IMR-90 (cell line): Measurements from ENCODE around the gene STX8. TPM values are rescaled to one million over a fixed set of nuclear protein-coding genes. Genes with fewer than 3 reads are reported as not detected.

Experiments
- ATAC-seq: fragments of 200-7000 bp; cut with Tn5 transposase; 2 replicates; pipeline ENCODE4 v1.9.1; 2020; ENCODE audit warnings: low read depth, mild to moderate bottlenecking, moderate library complexity
- BruUV-seq: library from RNA; stranded (reverse); fragments of 400-500 nt; replicated peaks from 2 replicates; lab custom pipeline; 2021; lab: Mats Ljungman, UMichigan
- CTCF ChIA-PET: fragments of 300-600 bp; formaldehyde crosslinking; extraction: SDS; loops from one replicate; lab custom pipeline; 2021; ENCODE audit warnings: antibody characterized with exemption; lab: Yijun Ruan, JAX
- POLR2A ChIA-PET: fragments of 300-600 bp; sonication (Branson Sonifier 250); formaldehyde crosslinking; loops from one replicate; lab custom pipeline; 2022; ENCODE audit warnings: antibody characterized with exemption; ENCODE audit not compliant: unreplicated experiment; lab: Charles Lee
- DNase-seq: peaks from one replicate; pipeline ENCODE4 v3.0.0; 2013
- H2AFZ ChIP-seq: replicated peaks from 2 replicates; pipeline ENCODE3; 2013; ENCODE audit warnings: low read length, mild to moderate bottlenecking; ENCODE audit not compliant: poor library complexity
- H2AK5ac ChIP-seq: 2 replicates; pipeline ENCODE4 v1.6.1; 2013; ENCODE audit warnings: low read depth, low read length, inconsistent platforms
- H2AK9ac ChIP-seq: replicated peaks from 2 replicates; pipeline ENCODE3; 2013; ENCODE audit warnings: mild to moderate bottlenecking, low read depth, low read length, moderate library complexity; ENCODE audit not compliant: poor library complexity
- H2BK120ac ChIP-seq: 2 replicates; pipeline ENCODE4 v1.6.1; 2013; ENCODE audit warnings: low read depth, low read length, inconsistent platforms
- H2BK15ac ChIP-seq: 3 replicates; pipeline ENCODE4 v1.6.1; 2013; ENCODE audit warnings: low read depth, low read length, inconsistent platforms
- H2BK20ac ChIP-seq: 2 replicates; pipeline ENCODE4 v1.6.1; 2013; ENCODE audit warnings: low read depth, mild to moderate bottlenecking, inconsistent platforms, low read length, moderate library complexity
- H2BK5ac ChIP-seq: 2 replicates; pipeline ENCODE4 v1.6.1; 2013; ENCODE audit warnings: mild to moderate bottlenecking, low read depth, low read length, inconsistent platforms; ENCODE audit not compliant: poor library complexity, severe bottlenecking
- H3K14ac ChIP-seq: replicated peaks from 2 replicates; pipeline ENCODE4 v1.6.1; 2013; ENCODE audit warnings: low read depth, low read length, inconsistent platforms
- H3K18ac ChIP-seq: 2 replicates; pipeline ENCODE4 v1.6.1; 2013; ENCODE audit warnings: low read depth, low read length, control low read depth
- H3K23ac ChIP-seq: 2 replicates; pipeline ENCODE4 v1.6.1; 2013; ENCODE audit warnings: low read depth, low read length, inconsistent platforms
- H3K27ac ChIP-seq: 2 replicates; pipeline ENCODE4 v1.5.1; 2013; ENCODE audit warnings: mild to moderate bottlenecking, control low read depth, low read length; ENCODE audit not compliant: insufficient read depth
- H3K27me3 ChIP-seq: 2 replicates; pipeline ENCODE4 v1.6.1; 2013; ENCODE audit warnings: low read length; ENCODE audit not compliant: control insufficient read depth, insufficient read depth
- H3K36me3 ChIP-seq: 2 replicates; pipeline ENCODE4 v1.6.1; 2013; ENCODE audit warnings: low read length, mixed read lengths; ENCODE audit not compliant: control insufficient read depth, insufficient read depth
- H3K4ac ChIP-seq: 2 replicates; pipeline ENCODE4 v1.6.1; 2013; ENCODE audit warnings: low read depth, low read length, inconsistent platforms
- H3K4me1 ChIP-seq: 2 replicates; pipeline ENCODE4 v1.6.1; 2013; ENCODE audit warnings: low read length, mixed read lengths; ENCODE audit not compliant: control insufficient read depth, insufficient read depth
- H3K4me2 ChIP-seq: 2 replicates; pipeline ENCODE4 v1.6.1; 2013; ENCODE audit warnings: low read depth, mild to moderate bottlenecking, control low read depth, low read length, moderate library complexity
- H3K4me3 ChIP-seq: 2 replicates; pipeline ENCODE4 v1.5.1; 2013; ENCODE audit warnings: low read depth, mild to moderate bottlenecking, control low read depth, low read length, moderate library complexity; ENCODE audit not compliant: insufficient read depth
- H3K56ac ChIP-seq: 2 replicates; pipeline ENCODE4 v1.6.1; 2013; ENCODE audit warnings: low read length, inconsistent platforms; ENCODE audit not compliant: insufficient read depth; ENCODE audit errors: extremely low read depth
- H3K79me1 ChIP-seq, 2 experiments: 2 replicates each; pipeline ENCODE4 v1.6.1; 2013; ENCODE audit warnings: low read length in 2 of 2, inconsistent platforms in 1 of 2, low read depth in 1 of 2
- H3K9ac ChIP-seq: 2 replicates; pipeline ENCODE4 v1.6.1; 2013; ENCODE audit warnings: low read depth, low read length, control low read depth
- H3K9me1 ChIP-seq: 2 replicates; pipeline ENCODE4 v1.6.1; 2013; ENCODE audit warnings: low read length, inconsistent platforms; ENCODE audit not compliant: insufficient read depth
- H3K9me3 ChIP-seq: 2 replicates; pipeline ENCODE4 v1.6.1; 2013; ENCODE audit warnings: low read length; ENCODE audit not compliant: control insufficient read depth, insufficient read depth
- H4K20me1 ChIP-seq: 2 replicates; pipeline ENCODE4 v1.6.1; 2013; ENCODE audit warnings: low read length, inconsistent platforms; ENCODE audit not compliant: insufficient read depth
- H4K5ac ChIP-seq: 2 replicates; pipeline ENCODE4 v1.6.1; 2013; ENCODE audit warnings: mild to moderate bottlenecking, low read depth, low read length, control low read depth
- H4K8ac ChIP-seq, 2 experiments: 2 replicates each; pipeline ENCODE4 v1.6.1; 2013; ENCODE audit warnings: low read depth in 2 of 2, low read length in 2 of 2, control low read depth in 1 of 2, inconsistent platforms in 1 of 2
- H4K91ac ChIP-seq: 2 replicates; pipeline ENCODE4 v1.6.1; 2013; ENCODE audit warnings: low read depth, low read length, inconsistent platforms; ENCODE audit not compliant: insufficient read depth
- FOS ChIP-seq: fragments of 150-350 bp; IDR thresholded peaks from 2 replicates; pipeline ENCODE4 v1.6.1; 2016; ENCODE audit warnings: low read depth, low read length
- MAFK ChIP-seq: IDR thresholded peaks from 2 replicates; pipeline ENCODE4 v1.6.1; 2012; ENCODE audit warnings: low read depth, low read length, improper control_type of control experiment
- NFE2L2 ChIP-seq: fragments of 150-350 bp; IDR thresholded peaks from 2 replicates; pipeline ENCODE4 v1.6.1; 2016; ENCODE audit warnings: low read depth, mild to moderate bottlenecking, low read length
- POLR2A ChIP-seq: IDR thresholded peaks from 2 replicates; pipeline ENCODE4 v1.6.1; 2012; ENCODE audit warnings: mild to moderate bottlenecking, low read depth, low read length
- RAD21 ChIP-seq: IDR thresholded peaks from 2 replicates; pipeline ENCODE4 v1.6.1; 2012; ENCODE audit warnings: low read length, improper control_type of control experiment
- SMC3 ChIP-seq: fragments of 150-350 bp; IDR thresholded peaks from 2 replicates; pipeline ENCODE4 v1.6.1; 2016; ENCODE audit warnings: low read depth, mild to moderate bottlenecking, antibody characterized with exemption, low read length, moderate library complexity
- WGBS, 2 experiments: methylation state at CpG; one replicate each; pipeline versions ENCODE4 v1.1.5 to v1.1.7; 2013; ENCODE audit warnings: missing lambda C conversion rate in 2 of 2; ENCODE audit not compliant: insufficient read length in 1 of 2; ENCODE audit errors: extremely low coverage in 2 of 2; 5-methylcytosine and 5-hydroxymethylcytosine counted together
- dilution Hi-C: fragments of 300-500 bp; cut with HindIII; formaldehyde crosslinking; loops from one replicate; pipeline ENCODE4 v1.14.3; 2018; ENCODE audit warnings: low sequenced_read_pairs; ENCODE audit not compliant: unreplicated experiment
- in situ Hi-C: fragments of 300-500 bp; cut with MboI; formaldehyde crosslinking; loops from 3 replicates; pipeline ENCODE4 v1.14.3; 2019; ENCODE audit warnings: low sequenced_read_pairs, inconsistent platforms, mixed read lengths
- intact Hi-C: fragments of 100-400 bp; cut with micrococcal nuclease; formaldehyde crosslinking; loops from 2 replicates; pipeline ENCODE4 v1.10.0; 2022
- polyA plus RNA-seq, 3 experiments: library from polyadenylated mRNA; depleted of rRNA; stranded (reverse); fragments of >200 nt; gene quantifications; 2 replicates each; pipeline ENCODE4 v1.2.3, GENCODE V29; 2012; ENCODE audit warnings: low replicate concordance in 1 of 3
- total RNA-seq: library from RNA; depleted of rRNA; stranded (reverse); fragments of >200 nt; gene quantifications from 2 replicates; pipeline ENCODE4 v1.2.3, GENCODE V29; 2012
- TF ChIP-seq, protein P1 (sequence below): fragments of 150-350 bp; IDR thresholded peaks from 2 replicates; pipeline ENCODE4 v1.6.1; 2016; ENCODE audit warnings: low read depth, mild to moderate bottlenecking, low read length, moderate library complexity, borderline replicate concordance

The STX8 gene
- total and polyA plus RNA-seq, 2 of the 4 experiments (the other 2 are of a cell fraction) = 26.5 to 47.0 TPM

DNA sequence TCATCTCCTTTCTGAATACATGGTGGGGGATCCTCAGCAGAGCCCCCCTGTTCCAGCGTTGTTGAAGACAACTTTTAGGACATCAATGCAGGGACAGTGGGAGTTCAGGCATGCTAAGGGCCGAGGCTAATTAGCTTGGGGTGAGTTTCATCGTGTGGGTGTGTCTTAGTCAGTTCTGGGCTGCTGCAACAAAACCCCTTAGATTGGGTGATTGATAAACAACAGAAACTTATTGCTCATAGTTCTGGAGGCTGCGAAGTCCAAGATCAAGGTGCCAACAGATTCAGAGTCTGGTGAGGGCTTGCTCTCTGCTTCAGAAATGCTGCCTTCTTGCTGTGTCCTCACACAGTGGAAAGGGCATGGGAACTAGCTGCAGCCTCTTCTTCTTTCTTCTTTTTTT, 340.3 kb downstream of the STX8 start:
- Histone ChIP-seq H2BK20ac (no peak overlapping the region), H4K8ac (no peak overlapping the region), H4K5ac (no peak overlapping the region), H3K27me3 (no peaks in the 10 kb centered on the region; the same call in 1 of the 2 replicates), H3K4me1 (peaks cover 7% of the 10 kb centered on the region), H3K9me3 (no peaks in the 10 kb centered on the region), H3K14ac (no peak overlapping the region), H4K91ac (no peak overlapping the region), H2AFZ (no peak overlapping the region), H3K4ac (no peak overlapping the region), H3K27ac (no peak overlapping the region), H3K23ac (no peak overlapping the region), H3K4me3 (no peak overlapping the region), H2BK120ac (no peak overlapping the region), H3K9ac (no peak overlapping the region), H2AK5ac (no peak overlapping the region), H3K56ac (no peak overlapping the region), H4K20me1 (no peaks in the 10 kb centered on the region; the same call in 1 of the 2 replicates), H3K9me1 (peaks cover 5% of the 10 kb centered on the region), H2BK5ac (no peak overlapping the region), H3K18ac (no peak overlapping the region), H2AK9ac (no peak overlapping the region), H3K36me3 (no peaks in the 10 kb centered on the region), H2BK15ac (no peak overlapping the region), H3K4me2 (no peak overlapping the region), H3K79me1 (no peaks in the 10 kb centered on the region)
- WGBS, 2 experiments = 20% methylated on average over 1 of the region's 4 CpGs; no CpG with 5 or more reads in 1 of the 2 experiments
- ChIA-PET CTCF (no interaction called here), POLR2A (no interaction called here)
- dilution Hi-C loops = no loop called here
- DNase-seq = no peak
- intact Hi-C loops = no loop called here
- no peak for ATAC-seq
- no peak for TF ChIP-seq FOS
- TF ChIP-seq, protein P1, sequence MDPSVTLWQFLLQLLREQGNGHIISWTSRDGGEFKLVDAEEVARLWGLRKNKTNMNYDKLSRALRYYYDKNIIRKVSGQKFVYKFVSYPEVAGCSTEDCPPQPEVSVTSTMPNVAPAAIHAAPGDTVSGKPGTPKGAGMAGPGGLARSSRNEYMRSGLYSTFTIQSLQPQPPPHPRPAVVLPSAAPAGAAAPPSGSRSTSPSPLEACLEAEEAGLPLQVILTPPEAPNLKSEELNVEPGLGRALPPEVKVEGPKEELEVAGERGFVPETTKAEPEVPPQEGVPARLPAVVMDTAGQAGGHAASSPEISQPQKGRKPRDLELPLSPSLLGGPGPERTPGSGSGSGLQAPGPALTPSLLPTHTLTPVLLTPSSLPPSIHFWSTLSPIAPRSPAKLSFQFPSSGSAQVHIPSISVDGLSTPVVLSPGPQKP = no peak
- TF ChIP-seq POLR2A = no peak
- no peak for TF ChIP-seq RAD21
- TF ChIP-seq MAFK = no peak
- no peak for TF ChIP-seq SMC3
- no peak for TF ChIP-seq NFE2L2
- BruUV-seq = no TSS peak
- in situ Hi-C loops = no loop called here
